GM19025 (cell line): ENCODE data around the gene HOXB13.
"Not testable (repeated sequence)": the region's sequence is repeated elsewhere in the genome, so short reads cannot be mapped to it uniquely, and the experiment has no call there.

Source experiments
- ATAC-seq: cut with Tn5 transposase; IDR thresholded peaks from one replicate; pipeline ENCODE4 v1.9.1; 2021; ENCODE audit warnings: mild to moderate bottlenecking, low read depth, moderate library complexity; ENCODE audit not compliant: unreplicated experiment

Gene HOXB13

GRCh38 chr17:48717367-48718226 is 11.0 kb downstream of the HOXB13 start:
- ATAC-seq = no peak

- ATAC-seq = not testable (repeated sequence)
Observed at GRCh38 chr17:48716549-48716948, 12.0 kb downstream of the HOXB13 start.

- no peak for ATAC-seq
Observed at GRCh38 chr17:48715496-48716399, 12.8 kb downstream of the HOXB13 start.

GRCh38 chr17:48711128-48711527 is 17.4 kb downstream of the HOXB13 start:
- no peak for ATAC-seq

GRCh38 chr17:48704361-48705248 is 23.9 kb downstream of the HOXB13 start:
- no peak for ATAC-seq

GRCh38 chr17:48701864-48702532 is 26.6 kb downstream of the HOXB13 start:
- ATAC-seq = no peak

GRCh38 chr17:48693178-48693577 is 35.4 kb downstream of the HOXB13 start:
- ATAC-seq = no peak

- ATAC-seq = no peak
Observed at GRCh38 chr17:48692049-48692448, 36.5 kb downstream of the HOXB13 start.

GRCh38 chr17:48690655-48691054 is 37.9 kb downstream of the HOXB13 start:
- ATAC-seq = no peak

GRCh38 chr17:48681609-48682008 is 46.9 kb downstream of the HOXB13 start:
- ATAC-seq = no peak

- ATAC-seq = no peak
Observed at GRCh38 chr17:48679385-48680096, 49.0 kb downstream of the HOXB13 start.

- ATAC-seq = no peak
Observed at GRCh38 chr17:48678141-48678971, 50.2 kb downstream of the HOXB13 start.

GRCh38 chr17:48676963-48677558 is 51.5 kb downstream of the HOXB13 start:
- no peak for ATAC-seq
